Measurements from ENCODE around the gene TMEM121. TPM values are rescaled to one million over a fixed set of nuclear protein-coding genes. Genes with fewer than 3 reads are reported as not detected.

Gene TMEM121
- polyA plus RNA-seq, 1 experiment: 4.6 TPM

- no peaks in the 10 kb centered on the region for H3K27me3 ChIP-seq (ENCODE audit: control insufficient read depth, insufficient read depth, low read length)
- DNase-seq (ENCODE audit: low read depth): no peak
- H3K4me3 ChIP-seq (ENCODE audit: low read depth, low read length): no peak overlapping the region
- H3K36me3 ChIP-seq (ENCODE audit: control insufficient read depth, insufficient read depth, low read length): no peaks in the 10 kb centered on the region; the same call in none of the 2 replicates
- TF ChIP-seq CTCF (IDR thresholded peaks at IDR 0.05; ENCODE audit: insufficient read depth, low read depth, low read length): no peak
- ChIA-PET POLR2A (no interaction called here), CTCF (no interaction called here)
Measured at GRCh38 chr14:105493921-105494605, 32.3 kb upstream of the TMEM121 start.

- H3K4me3 ChIP-seq (ENCODE audit: low read depth, low read length): no peak overlapping the region
- no peak for TF ChIP-seq CTCF (IDR thresholded peaks at IDR 0.05; ENCODE audit: insufficient read depth, low read depth, low read length)
- POLR2A ChIA-PET: no interaction called here
- no peaks in the 10 kb centered on the region for H3K27me3 ChIP-seq (ENCODE audit: control insufficient read depth, insufficient read depth, low read length)
- no peaks in the 10 kb centered on the region; the same call in none of the 2 replicates for H3K36me3 ChIP-seq (ENCODE audit: control insufficient read depth, insufficient read depth, low read length)
- no peak for DNase-seq (ENCODE audit: low read depth)
- CTCF ChIA-PET: no interaction called here
Measured at GRCh38 chr14:105494606-105494929, 31.8 kb upstream of the TMEM121 start.

GRCh38 chr14:105495101-105495989 lies 31.0 kb upstream of the TMEM121 start:
- CTCF ChIA-PET: no interaction called here
- DNase-seq (ENCODE audit: low read depth): no peak
- POLR2A ChIA-PET: no interaction called here
- no peaks in the 10 kb centered on the region for H3K27me3 ChIP-seq (ENCODE audit: control insufficient read depth, insufficient read depth, low read length)
- H3K36me3 ChIP-seq (ENCODE audit: control insufficient read depth, insufficient read depth, low read length): no peaks in the 10 kb centered on the region; the same call in none of the 2 replicates
- TF ChIP-seq CTCF (IDR thresholded peaks at IDR 0.05; ENCODE audit: insufficient read depth, low read depth, low read length): no peak
- no peak overlapping the region for H3K4me3 ChIP-seq (ENCODE audit: low read depth, low read length)

- Histone ChIP-seq H3K36me3 (ENCODE audit: control insufficient read depth, insufficient read depth, low read length) (no peaks in the 10 kb centered on the region; the same call in none of the 2 replicates), H3K4me3 (ENCODE audit: low read depth, low read length) (no peak overlapping the region), H3K27me3 (ENCODE audit: control insufficient read depth, insufficient read depth, low read length) (no peaks in the 10 kb centered on the region)
- no peak for TF ChIP-seq CTCF (IDR thresholded peaks at IDR 0.05; ENCODE audit: insufficient read depth, low read depth, low read length)
- CTCF ChIA-PET: interaction anchor here (0.5 kb wide), 1 partner anchor 28 kb away, joined by 4 read pairs; no protein-coding TSS in a partner anchor
- no peak for DNase-seq (ENCODE audit: low read depth)
- POLR2A ChIA-PET: no interaction called here
Measured at GRCh38 chr14:105495990-105496830, 30.2 kb upstream of the TMEM121 start.

Data from BJ (cell line).